HCT116 (cell line): ENCODE data around the gene ZDHHC9. TPM values are rescaled to one million over a fixed set of nuclear protein-coding genes. Genes with fewer than 3 reads are reported as not detected.

Experiments
- ATAC-seq: fragments of 200-7000 bp; cut with Tn5 transposase; 2 replicates; pipeline ENCODE4 v1.9.1; 2020; ENCODE audit warnings: mild to moderate bottlenecking, moderate library complexity
- BruUV-seq: library from RNA; stranded (reverse); fragments of 400-500 nt; replicated peaks from 2 replicates; lab custom pipeline; 2021; lab: Mats Ljungman, UMichigan
- CTCF ChIA-PET: fragments of 300-600 bp; sonication (Branson Sonifier 250); formaldehyde crosslinking; loops from one replicate; lab custom pipeline; 2021; ENCODE audit warnings: antibody characterized with exemption; lab: Charles Lee
- POLR2A ChIA-PET: fragments of 300-600, 350-600 bp; sonication (Branson Sonifier 250); formaldehyde crosslinking; loops from one replicate; lab custom pipeline; 2021; ENCODE audit warnings: antibody characterized with exemption; lab: Charles Lee
- RAD21 ChIA-PET, 2 experiments: fragments of 300-600 bp; sonication (Branson Sonifier 250); formaldehyde crosslinking; loops; one replicate each; lab custom pipeline; 2023; ENCODE audit warnings: low total read pairs in 2 of 2; ENCODE audit not compliant: uncharacterized antibody in 2 of 2, unreplicated experiment in 2 of 2, low non-redundant PET in 1 of 2; lab: Charles Lee
- DNase-seq: peaks from one replicate; pipeline ENCODE4 v3.0.0-alpha.2; 2010; ENCODE audit warnings: low read depth, low spot score
- H2AFZ ChIP-seq: fragments of 200-600 bp; shearing (Covaris generic), sonication (generic); 2 replicates; pipeline ENCODE4 v1.6.1; 2017; ENCODE audit warnings: low read depth, mixed run types, mixed read lengths, antibody characterized with exemption, low read length; ENCODE audit not compliant: poor library complexity, severe bottlenecking
- H3K27ac ChIP-seq: 2 replicates; pipeline ENCODE4 v1.5.1; 2012; ENCODE audit warnings: low read depth, low read length
- H3K27me3 ChIP-seq: fragments of 200-600 bp; sonication (generic); 2 replicates; pipeline ENCODE4 v1.6.1; 2016; ENCODE audit warnings: mixed run types, low read length, mixed read lengths; ENCODE audit not compliant: insufficient read depth
- H3K36me3 ChIP-seq, 2 experiments: fragments of 200-500 bp in 1 of 2; fragments of 200-600 bp in 1 of 2; sonication (Bioruptor generic) in 1 of 2; sonication (generic) in 1 of 2; 2 replicates each; pipeline versions ENCODE4 v1.5.1 to v1.6.1; 2014 to 2016; ENCODE audit warnings: low read length in 2 of 2, inconsistent platforms in 1 of 2, mixed read lengths in 1 of 2, mixed run types in 1 of 2; ENCODE audit not compliant: insufficient read depth in 2 of 2, control insufficient read depth in 1 of 2
- H3K4me1 ChIP-seq, 2 experiments: fragments of 200-600 bp in 1 of 2; sonication (generic) in 1 of 2; 2 replicates each; pipeline versions ENCODE4 v1.5.1 to v1.6.1; 2012 to 2017; ENCODE audit warnings: low read length in 2 of 2, inconsistent platforms in 1 of 2, mild to moderate bottlenecking in 1 of 2, mixed read lengths in 1 of 2, mixed run types in 1 of 2, moderate library complexity in 1 of 2; ENCODE audit not compliant: insufficient read depth in 2 of 2, control insufficient read depth in 1 of 2
- H3K4me2 ChIP-seq: fragments of 200-600 bp; sonication (generic); 2 replicates; pipeline ENCODE4 v1.6.1; 2017; ENCODE audit warnings: mixed run types, low read length, mixed read lengths
- H3K4me3 ChIP-seq, 2 experiments: fragments of 200-600 bp in 1 of 2; sonication (generic) in 1 of 2; replicated peaks in 1 of 2; 2 replicates each; pipeline ENCODE4 v1.5.1; 2011 to 2016; ENCODE audit warnings: low read length in 2 of 2, control low read depth in 1 of 2, low read depth in 1 of 2, mild to moderate bottlenecking in 1 of 2, mixed read lengths in 1 of 2, mixed run types in 1 of 2
- H3K79me2 ChIP-seq: fragments of 200-600 bp; sonication (generic); 2 replicates; pipeline ENCODE4 v1.6.1; 2017; ENCODE audit warnings: mild to moderate bottlenecking, mixed run types, low read length, moderate library complexity, mixed read lengths; ENCODE audit not compliant: insufficient read depth
- H3K9ac ChIP-seq: fragments of 200-600 bp; sonication (generic); 2 replicates; pipeline ENCODE4 v1.6.1; 2016; ENCODE audit warnings: low read length, mixed read lengths
- H3K9me2 ChIP-seq: fragments of 200-600 bp; sonication (generic), shearing (Covaris generic); 2 replicates; pipeline ENCODE4 v1.6.1; 2017; ENCODE audit warnings: mixed run types, mild to moderate bottlenecking, moderate library complexity; ENCODE audit not compliant: insufficient read depth
- H3K9me3 ChIP-seq, 2 experiments: fragments of 200-500 bp in 1 of 2; fragments of 200-600 bp in 1 of 2; sonication (Bioruptor generic) in 1 of 2; sonication (generic) in 1 of 2; 2 replicates each; pipeline ENCODE4 v1.6.1; 2014 to 2017; ENCODE audit warnings: low read length in 2 of 2, mixed read lengths in 2 of 2, inconsistent platforms in 1 of 2, low read depth in 1 of 2, mild to moderate bottlenecking in 1 of 2, mixed run types in 1 of 2, moderate library complexity in 1 of 2; ENCODE audit not compliant: control insufficient read depth in 1 of 2, insufficient read depth in 1 of 2
- H4K20me1 ChIP-seq: fragments of 200-600 bp; sonication (generic), shearing (Covaris generic); 2 replicates; pipeline ENCODE4 v1.6.1; 2017; ENCODE audit warnings: mixed run types, mild to moderate bottlenecking, moderate library complexity; ENCODE audit not compliant: insufficient read depth
- ATF3 ChIP-seq: IDR thresholded peaks from 2 replicates; pipeline ENCODE4 v1.6.1; 2012
- CBX3 ChIP-seq: IDR thresholded peaks from 2 replicates; pipeline ENCODE4 v1.6.1; 2012; ENCODE audit warnings: low read depth
- CEBPB ChIP-seq: IDR thresholded peaks from 2 replicates; pipeline ENCODE4 v1.6.1; 2012; ENCODE audit warnings: low read depth
- CTCF ChIP-seq, 3 experiments: fragments of 200-600 bp in 1 of 3; sonication (generic) in 1 of 3; IDR thresholded peaks in 2 of 3; conservative IDR thresholded peaks in 1 of 3; 2 replicates each; pipeline ENCODE4 v1.5.1; 2012 to 2017; ENCODE audit warnings: low read depth in 2 of 3, low read length in 2 of 3, antibody characterized with exemption in 1 of 3, borderline replicate concordance in 1 of 3, control low read depth in 1 of 3, mild to moderate bottlenecking in 1 of 3, mixed read lengths in 1 of 3, mixed run types in 1 of 3, moderate library complexity in 1 of 3; ENCODE audit not compliant: insufficient read depth in 1 of 3
- EZH2 ChIP-seq: fragments of 200-600 bp; sonication (generic); IDR thresholded peaks from 2 replicates; pipeline ENCODE4 v1.6.1; 2017; ENCODE audit warnings: antibody characterized with exemption, mixed run types
- FOSL1 ChIP-seq: IDR thresholded peaks from 2 replicates; pipeline ENCODE4 v1.6.1; 2012; ENCODE audit warnings: low read depth
- JUND ChIP-seq: IDR thresholded peaks from 2 replicates; pipeline ENCODE4 v1.6.1; 2012
- MAX ChIP-seq: IDR thresholded peaks from 2 replicates; pipeline ENCODE4 v1.6.1; 2012
- RAD21 ChIP-seq: IDR thresholded peaks from 2 replicates; pipeline ENCODE4 v1.6.1; 2012; ENCODE audit warnings: low read depth, mild to moderate bottlenecking
- SP1 ChIP-seq: IDR thresholded peaks from 2 replicates; pipeline ENCODE4 v1.6.1; 2012; ENCODE audit warnings: low read depth
- SRF ChIP-seq: IDR thresholded peaks from 2 replicates; pipeline ENCODE4 v1.6.1; 2012; ENCODE audit warnings: low read depth
- TCF7L2 ChIP-seq: IDR thresholded peaks from 2 replicates; pipeline ENCODE4 v1.7.0; 2011; ENCODE audit warnings: borderline replicate concordance, inconsistent platforms; ENCODE audit not compliant: insufficient read depth, insufficient read length; ENCODE audit errors: extremely low read depth
- ZBTB33 ChIP-seq: IDR thresholded peaks from 2 replicates; pipeline ENCODE4 v1.6.1; 2011; ENCODE audit warnings: mild to moderate bottlenecking, low read length, moderate library complexity; ENCODE audit not compliant: insufficient replicate concordance; ENCODE audit errors: extremely low read depth
- ZNF274 ChIP-seq: fragments of 200-500 bp; sonication (Bioruptor generic); IDR thresholded peaks from 2 replicates; pipeline ENCODE4 v1.6.1; 2014; ENCODE audit warnings: mild to moderate bottlenecking, low read depth, low read length, inconsistent platforms
- intact Hi-C: fragments of 100-400 bp; cut with micrococcal nuclease; formaldehyde crosslinking; loops from 2 replicates; pipeline ENCODE4 v1.10.0; 2022
- total RNA-seq: library from RNA; stranded (reverse); gene quantifications from one replicate; pipeline ENCODE4 v1.2.1, GENCODE V29; 2021; ENCODE audit not compliant: unreplicated experiment

The ZDHHC9 gene
- total RNA-seq, 1 experiment from 2014 or later, result 18.9 TPM

GRCh38 chrX:129800186-129800585 lies 43.5 kb downstream of the ZDHHC9 start:
- Histone ChIP-seq H3K27ac (no peak overlapping the region), H3K36me3 (no peaks in the 10 kb centered on the region), H3K79me2 (no peaks in the 10 kb centered on the region)
- no peak for DNase-seq
- CTCF ChIA-PET, result no interaction called here
- no peak for TF ChIP-seq EZH2
- no peak for TF ChIP-seq FOSL1
- TF ChIP-seq, all 23 proteins: peak for 0
- Histone ChIP-seq H3K4me2 (no peak overlapping the region), H2AFZ (no peak overlapping the region), H3K4me3 (no peak overlapping the region), H3K9ac (no peak overlapping the region), H3K9me2 (no peaks in the 10 kb centered on the region), H3K9me3 (no peaks in the 10 kb centered on the region), H3K27me3 (no peaks in the 10 kb centered on the region), H4K20me1 (no peaks in the 10 kb centered on the region), H3K4me1 (no peaks in the 10 kb centered on the region)
- intact Hi-C loops, result no loop called here
- ATAC-seq, result no peak
- no TSS peak for BruUV-seq
- ChIA-PET POLR2A (no interaction called here), RAD21 (no interaction called here)

- ChIA-PET RAD21 (no interaction called here), CTCF (no interaction called here), POLR2A (no interaction called here)
- Histone ChIP-seq H3K9ac (no peak overlapping the region), H2AFZ (no peak overlapping the region), H4K20me1 (no peaks in the 10 kb centered on the region), H3K4me1 (no peaks in the 10 kb centered on the region), H3K4me3 (no peak overlapping the region), H3K27me3 (no peaks in the 10 kb centered on the region), H3K27ac (no peak overlapping the region), H3K4me2 (no peak overlapping the region), H3K36me3 (no peaks in the 10 kb centered on the region), H3K9me3 (no peaks in the 10 kb centered on the region), H3K9me2 (no peaks in the 10 kb centered on the region), H3K79me2 (no peaks in the 10 kb centered on the region)
- no peak for ATAC-seq
- intact Hi-C loops, result no loop called here
- BruUV-seq, result no TSS peak
- DNase-seq, result no peak
- TF ChIP-seq JUND, result no peak
- no peak for TF ChIP-seq FOSL1
- TF ChIP-seq SP1, result no peak
- TF ChIP-seq RAD21, result no peak
- no peak for TF ChIP-seq TCF7L2
- TF ChIP-seq CEBPB, result no peak
- TF ChIP-seq CBX3, result no peak
- no peak for TF ChIP-seq ZNF274
- TF ChIP-seq ZBTB33, result no peak
- no peak for TF ChIP-seq CTCF (IDR thresholded peaks at IDR 0.05 in 2 of 3, conservative IDR thresholded peaks at IDR 0.05 in 1 of 3; ENCODE audit: borderline replicate concordance in 1 of 3, insufficient read depth in 1 of 3, low read depth in 2 of 3, low read length in 2 of 3)
- TF ChIP-seq ATF3, result no peak
- no peak for TF ChIP-seq SRF
- TF ChIP-seq MAX, result no peak
These were observed 44.8 kb downstream of the ZDHHC9 start for GRCh38 chrX:129798888-129799287.
